Forelimb muscle (tissue), 1 donor: ENCODE data around the gene FIZ1. TPM values are rescaled to one million over a fixed set of nuclear protein-coding genes. Genes with fewer than 3 reads are reported as not detected.

Experiments
- DNase-seq: peaks from one replicate; pipeline ENCODE4 v3.0.0-alpha.2; 2013; ENCODE audit warnings: low read depth
- polyA plus RNA-seq: library from polyadenylated mRNA; unstranded; fragments of 120-200 nt; gene quantifications from one replicate; pipeline ENCODE4 v1.2.1, GENCODE V29; 2013; ENCODE audit not compliant: insufficient read length

FIZ1 gene
- polyA plus RNA-seq, 1 donor = 11.1 TPM

DNA sequence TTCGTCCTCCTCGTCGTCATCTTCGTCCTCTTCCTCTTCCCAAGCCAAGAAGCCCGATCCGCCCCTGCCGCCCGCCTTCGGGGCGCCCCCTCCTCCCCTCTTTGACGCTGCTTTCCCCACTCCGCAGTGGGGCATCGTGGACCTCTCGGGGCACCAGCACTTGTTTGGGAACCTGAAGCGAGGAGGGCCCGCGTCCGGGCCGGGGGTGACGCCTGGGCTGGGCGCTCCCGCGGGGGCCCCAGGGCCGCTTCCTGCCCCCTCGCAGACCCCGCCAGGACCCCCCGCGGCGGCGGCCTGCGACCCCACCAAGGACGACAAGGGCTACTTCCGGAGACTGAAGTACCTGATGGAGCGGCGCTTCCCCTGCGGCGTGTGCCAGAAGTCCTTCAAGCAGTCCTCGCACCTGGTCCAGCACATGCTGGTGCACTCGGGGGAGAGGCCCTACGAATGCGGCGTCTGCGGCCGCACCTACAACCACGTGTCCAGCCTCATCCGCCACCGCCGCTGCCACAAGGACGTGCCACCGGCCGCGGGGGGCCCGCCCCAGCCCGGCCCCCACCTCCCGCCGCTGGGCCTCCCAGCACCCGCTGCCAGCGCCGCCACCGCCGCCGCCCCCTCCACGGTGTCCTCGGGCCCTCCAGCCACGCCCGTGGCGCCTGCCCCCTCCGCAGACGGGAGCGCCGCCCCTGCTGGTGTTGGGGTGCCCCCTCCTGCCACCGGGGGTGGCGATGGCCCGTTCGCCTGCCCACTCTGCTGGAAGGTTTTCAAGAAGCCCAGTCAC lies 14.8 kb upstream of the FIZ1 start:
- no peak for DNase-seq

DNA sequence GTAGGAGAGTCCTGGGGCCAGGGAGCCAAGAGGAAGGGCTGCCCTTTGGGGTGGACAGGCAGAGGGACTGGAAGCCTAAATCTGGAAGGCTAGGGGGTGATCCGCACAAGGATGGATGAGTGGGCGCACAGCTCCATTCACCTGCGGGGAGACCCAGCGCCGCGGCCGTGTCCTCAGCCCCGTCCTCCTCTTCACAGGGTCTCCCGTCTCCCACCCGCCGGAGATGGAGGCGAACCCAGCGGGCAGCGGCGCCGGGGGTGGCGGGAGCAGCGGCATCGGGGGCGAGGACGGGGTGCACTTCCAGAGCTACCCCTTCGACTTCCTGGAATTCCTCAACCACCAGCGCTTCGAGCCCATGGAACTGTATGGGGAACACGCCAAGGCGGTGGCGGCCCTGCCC lies 14.1 kb upstream of the FIZ1 start:
- DNase-seq = no peak

DNA sequence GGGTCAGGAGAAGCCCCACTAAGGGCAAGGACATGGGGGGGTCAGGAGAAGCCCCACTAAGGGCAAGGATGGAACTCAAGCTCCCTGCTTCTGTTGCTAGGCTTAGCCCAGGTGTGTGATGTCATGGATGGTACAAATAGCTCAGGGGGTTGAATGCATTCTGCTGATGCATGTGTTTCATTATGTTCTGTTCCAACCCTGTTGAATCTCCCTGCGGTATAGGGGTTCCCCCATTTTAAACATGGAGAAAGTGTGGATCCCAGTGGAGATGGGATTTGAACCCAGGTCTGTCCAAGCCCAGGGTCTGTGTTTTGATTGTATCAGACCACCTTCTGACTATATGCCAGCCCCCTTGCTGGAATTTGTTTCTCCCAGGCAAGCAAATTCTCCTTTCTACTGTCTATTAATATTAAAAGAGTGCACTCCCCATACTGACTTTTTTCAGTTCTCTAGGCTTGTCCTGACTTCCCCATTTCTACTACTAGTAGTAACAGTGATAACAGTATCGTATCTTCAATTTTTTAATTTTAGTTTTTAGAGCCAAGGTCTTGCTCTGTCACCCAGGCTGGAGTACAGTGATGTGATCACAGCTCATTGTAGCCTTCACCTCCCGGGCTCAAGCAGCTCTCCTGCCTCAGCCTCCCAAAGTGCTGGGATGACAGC lies 12.8 kb upstream of the FIZ1 start:
- DNase-seq = no peak

DNA sequence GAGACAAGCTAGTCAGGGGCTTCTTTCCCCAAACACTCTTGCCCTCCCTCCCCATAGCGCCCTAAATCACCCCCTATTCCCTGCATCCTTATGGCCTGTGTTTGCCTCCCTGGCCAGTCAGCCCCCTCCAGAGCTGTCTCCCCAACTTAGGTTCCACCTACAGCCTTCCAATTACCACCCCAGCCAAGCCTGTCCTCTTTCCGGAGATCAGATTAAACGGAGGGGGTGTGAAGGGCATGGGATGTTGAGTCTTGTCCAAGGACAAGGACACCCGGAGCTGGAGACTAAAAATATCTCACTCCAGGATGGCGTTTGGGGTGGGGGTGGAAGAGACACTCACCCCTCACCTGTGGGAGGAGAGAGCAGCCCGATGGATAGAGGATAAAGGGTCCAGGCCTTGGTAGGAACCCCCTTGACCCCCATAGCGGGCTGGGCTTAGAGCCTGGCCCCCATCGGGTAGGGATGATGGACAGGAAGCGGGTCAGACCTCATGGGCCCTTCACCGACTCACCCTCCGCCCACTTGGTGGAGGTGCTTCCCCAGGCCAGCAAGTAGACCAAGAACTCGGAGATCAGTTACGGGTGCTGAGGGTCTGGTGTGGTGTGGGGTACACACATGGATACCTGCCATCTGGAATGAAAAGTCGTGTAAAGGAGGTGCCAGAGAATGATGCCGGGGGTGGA lies 12.1 kb upstream of the FIZ1 start:
- DNase-seq = no peak

DNA sequence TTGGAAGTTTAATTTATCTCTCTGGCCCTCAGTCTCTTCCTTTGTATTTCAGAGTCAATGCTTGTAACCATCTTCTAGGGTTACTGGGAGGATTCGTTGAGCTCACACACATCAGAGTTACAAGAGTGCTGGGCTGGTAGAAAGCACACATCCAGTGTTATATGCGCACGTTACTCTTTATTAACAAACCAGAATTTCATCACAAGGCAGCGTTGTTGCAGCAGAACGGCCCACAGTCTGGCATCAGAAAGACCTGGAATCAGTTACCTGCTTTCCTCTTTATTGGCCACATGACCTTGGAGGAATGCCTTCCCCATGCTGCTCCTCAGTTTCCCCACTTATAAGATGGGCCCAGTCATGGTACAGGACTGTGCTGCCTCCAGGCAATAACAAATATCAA lies 10.0 kb upstream of the FIZ1 start:
- DNase-seq = no peak

DNA sequence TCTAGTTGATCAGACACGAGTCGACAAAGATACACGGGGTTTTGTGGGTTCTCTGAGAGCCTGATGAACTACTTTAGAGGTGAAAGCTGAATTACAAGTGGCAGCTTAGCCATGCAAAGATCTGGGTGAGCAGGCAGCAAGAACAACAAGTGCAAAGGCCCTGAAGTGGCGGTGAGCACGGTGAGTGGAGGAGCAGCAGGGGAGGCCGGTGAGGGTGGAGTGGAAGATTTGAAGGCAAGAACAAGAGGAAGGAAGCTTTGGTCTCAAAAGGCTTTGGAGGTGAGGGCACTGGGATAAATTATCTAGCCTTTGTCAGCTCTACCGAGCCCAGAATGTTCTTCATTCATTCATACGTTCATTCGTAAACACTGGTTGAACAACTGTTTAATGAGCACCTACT lies 7.5 kb upstream of the FIZ1 start:
- DNase-seq = no peak

DNA sequence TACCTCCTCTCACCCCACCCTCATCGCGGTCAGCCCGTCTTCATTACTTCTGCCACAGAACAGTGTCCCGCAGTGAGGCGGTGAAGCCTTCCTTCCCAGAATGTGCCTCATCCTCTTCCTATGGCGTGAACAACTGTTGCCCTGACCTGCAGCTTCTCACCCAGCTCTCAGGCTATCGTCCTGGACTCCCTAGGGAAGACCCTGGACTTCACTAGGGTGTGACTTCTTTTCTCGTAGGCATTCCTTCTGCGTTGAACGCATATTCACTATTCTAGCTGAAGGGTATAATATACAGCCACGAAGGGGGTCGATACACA lies 7.1 kb upstream of the FIZ1 start:
- no peak for DNase-seq

DNA sequence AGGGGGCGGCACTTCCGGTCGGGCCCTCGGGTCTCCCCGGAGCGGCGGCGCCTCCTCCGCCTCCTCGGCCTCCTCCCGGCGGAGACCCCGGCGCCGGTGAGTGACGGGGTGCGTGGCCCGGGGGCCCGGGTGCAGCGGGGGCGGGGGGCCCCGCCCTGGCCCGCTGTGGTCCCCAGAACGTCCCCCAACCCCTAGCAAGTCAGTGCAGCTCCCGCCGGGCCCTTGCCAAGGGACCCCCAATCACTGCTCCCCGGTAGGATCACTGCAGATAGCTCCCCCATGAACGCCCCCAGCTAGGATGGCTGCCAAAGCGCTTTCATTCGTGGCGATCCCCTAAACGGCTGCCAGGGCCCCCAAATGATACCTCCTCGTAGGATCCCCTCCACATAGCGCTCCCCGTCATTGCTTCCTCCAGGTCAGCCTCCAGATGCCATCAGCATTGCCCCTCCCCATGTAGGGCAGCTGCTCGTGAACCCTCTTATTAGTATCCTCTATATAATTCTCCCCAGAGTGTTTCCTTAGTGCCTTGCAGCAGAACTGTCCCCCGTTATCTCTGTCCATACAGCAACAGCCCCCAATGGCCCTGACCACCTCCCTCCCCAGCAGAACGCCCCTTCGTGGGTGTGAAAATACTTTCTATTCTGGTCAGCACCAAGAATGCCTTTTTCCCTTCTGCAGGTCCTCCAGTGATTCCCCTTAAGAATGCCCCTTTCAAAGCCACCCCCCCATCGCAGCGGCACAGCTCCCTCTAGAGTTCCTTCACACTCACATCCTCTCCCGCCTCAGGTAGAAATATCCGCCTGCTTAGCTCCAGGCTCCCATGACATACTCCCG lies 6.5 kb upstream of the FIZ1 start, which contains the start of gene ZNF865:
Gene ZNF865, plus strand, starts transcription at position 11 of the 834 bp plus-strand sequence. CDS start 7,972 bp downstream, outside the sequence.
- DNase-seq = no peak

DNA sequence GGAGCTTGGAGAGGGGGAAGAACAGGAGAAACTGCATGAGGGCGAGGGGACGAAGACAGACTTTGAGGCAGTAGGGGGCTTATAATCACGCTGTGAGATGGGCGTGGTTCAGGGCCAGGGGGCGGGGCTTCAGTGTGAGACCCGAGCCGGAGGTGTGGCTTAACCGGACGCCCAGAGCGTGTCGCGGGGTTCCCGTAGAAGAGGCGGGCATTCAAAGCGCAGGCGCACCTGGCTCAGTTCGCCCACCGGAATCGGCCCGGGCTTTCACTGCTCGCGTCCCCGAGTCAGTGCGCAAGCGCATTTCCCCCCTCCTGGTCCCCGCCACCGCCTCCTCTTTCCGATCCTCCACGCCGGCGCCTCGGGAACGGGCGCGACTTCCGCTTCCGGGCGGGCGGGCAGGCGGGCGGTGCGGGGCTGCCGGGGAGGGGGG lies 5.9 kb upstream of the FIZ1 start:
- peak; percentile 88 for DNase-seq

DNA sequence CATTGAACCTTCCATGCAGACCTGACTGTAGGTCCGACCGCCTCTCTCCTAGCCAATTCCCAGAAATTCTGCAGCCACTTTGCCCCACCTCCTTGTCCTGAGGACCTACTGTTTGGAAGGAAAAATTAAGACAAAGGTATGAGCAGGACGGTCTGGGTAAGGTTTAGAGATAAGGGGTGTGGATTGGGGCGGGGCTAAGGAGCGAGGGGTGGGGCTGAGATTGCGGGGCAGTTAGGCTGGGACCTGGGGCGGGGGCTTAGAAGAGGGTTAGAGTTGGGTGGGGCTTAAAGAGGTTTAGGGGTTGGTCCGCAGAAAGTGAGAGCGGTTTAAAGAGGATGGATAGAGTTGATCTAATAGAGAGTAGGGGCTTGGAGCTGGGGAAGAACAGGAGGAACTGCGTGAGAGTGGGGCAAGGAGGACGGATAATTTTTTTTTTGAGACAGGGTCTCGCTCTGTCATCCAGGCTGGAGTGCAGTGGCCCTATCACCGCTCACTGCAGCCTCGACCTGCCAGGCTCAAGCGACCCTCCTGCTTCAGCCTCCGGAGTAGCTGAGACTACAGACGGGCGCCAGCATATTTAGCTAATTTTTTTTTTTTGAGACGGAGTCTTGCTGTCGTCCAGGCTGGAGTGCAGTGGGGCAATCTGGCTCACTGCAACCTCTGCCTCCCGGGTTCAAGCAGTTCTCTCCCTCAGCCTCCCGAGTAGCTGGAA lies 4.4 kb upstream of the FIZ1 start:
- DNase-seq = no peak

DNA sequence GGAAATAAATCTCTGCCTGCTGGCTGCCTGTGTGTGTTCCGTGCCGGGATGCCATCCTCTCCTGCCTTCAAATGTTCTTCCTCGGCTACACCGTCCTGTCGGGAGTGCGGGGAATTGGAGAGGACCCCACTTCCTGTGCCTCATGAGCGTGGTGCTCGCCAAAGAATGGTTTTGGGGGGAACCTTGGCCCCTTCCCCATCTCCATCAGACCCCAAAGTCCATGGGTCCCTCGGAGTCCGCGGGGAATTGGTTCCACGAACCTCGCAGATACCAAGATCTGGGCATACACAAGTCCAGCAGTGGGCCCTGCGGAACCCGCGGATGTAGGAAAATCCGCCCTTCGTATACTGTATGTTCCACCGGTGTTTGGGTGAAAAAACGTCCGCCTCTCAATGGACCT lies 3.8 kb upstream of the FIZ1 start:
- DNase-seq = no peak

DNA sequence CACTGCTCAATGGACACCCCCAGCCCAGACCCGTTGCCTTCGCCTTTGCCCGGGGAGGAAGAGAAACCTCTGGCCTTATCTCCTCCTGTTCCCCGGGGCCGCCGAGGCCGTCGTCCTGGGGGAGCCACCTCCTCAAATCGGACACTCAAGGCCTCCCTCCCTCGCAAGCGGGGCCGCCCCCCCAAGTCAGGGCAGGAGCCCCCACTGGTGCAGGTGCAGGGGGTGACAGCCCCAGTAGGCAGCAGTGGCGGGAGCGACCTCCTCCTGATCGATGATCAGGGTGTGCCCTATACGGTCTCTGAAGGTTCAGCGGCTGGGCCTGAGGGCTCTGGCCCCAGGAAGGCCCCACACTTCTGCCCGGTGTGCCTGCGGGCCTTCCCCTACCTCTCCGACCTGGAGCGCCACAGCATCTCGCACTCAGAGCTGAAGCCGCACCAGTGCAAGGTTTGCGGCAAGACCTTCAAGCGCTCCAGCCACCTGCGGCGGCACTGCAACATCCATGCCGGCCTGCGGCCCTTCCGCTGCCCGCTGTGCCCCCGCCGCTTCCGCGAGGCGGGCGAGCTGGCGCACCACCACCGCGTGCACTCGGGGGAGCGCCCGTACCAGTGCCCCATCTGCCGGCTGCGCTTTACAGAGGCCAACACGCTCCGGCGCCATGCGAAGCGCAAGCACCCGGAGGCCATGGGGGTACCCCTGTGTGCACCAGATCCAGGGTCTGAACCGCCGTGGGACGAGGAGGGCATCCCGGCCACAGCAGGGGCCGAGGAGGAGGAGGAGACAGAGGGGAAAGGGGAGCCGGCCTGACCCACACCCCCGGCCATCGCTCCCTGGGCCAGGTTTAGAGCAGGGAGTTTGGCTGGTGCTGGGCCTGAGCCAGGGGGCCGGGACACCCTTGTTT lies 3.0 kb upstream of the FIZ1 start:
- DNase-seq = no peak

DNA sequence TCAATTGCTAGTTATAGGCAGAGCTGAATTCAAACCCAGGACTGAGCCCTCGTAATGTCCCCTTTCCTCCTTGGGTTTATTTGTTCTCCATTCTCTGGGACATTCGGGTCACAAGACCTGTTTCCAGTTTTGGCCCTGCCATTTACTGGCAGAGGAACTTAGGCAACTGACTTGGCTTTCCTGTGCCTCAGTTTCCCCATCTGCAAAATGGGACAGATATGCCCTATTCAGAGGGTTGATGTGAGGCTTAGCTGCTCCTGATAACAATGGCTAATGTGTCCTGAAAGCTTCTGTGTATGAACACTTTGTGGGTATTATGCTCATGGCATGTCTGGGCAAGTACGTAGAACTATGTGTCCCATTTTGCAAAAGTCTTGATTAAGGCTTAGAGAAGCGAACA lies 1.8 kb upstream of the FIZ1 start:
- no peak for DNase-seq

DNA sequence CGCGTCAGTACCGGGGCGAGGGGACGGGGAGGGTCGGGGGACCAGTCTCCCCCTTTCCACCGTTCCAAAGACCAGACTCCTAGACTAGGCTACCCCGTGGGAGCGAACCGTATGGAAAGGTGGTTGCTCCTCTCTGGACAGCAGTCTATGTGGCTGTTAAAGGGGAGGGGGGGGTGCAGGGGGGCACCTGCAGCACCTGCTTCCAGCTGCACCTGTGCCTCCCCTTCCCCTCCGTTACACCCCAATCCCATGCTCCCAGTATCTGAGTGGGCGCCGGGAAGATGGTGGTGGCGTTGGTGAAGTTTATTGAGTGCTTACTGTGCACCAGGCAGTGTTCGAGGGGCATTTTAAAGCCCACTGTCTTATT lies 1.3 kb upstream of the FIZ1 start:
- no peak for DNase-seq

DNA sequence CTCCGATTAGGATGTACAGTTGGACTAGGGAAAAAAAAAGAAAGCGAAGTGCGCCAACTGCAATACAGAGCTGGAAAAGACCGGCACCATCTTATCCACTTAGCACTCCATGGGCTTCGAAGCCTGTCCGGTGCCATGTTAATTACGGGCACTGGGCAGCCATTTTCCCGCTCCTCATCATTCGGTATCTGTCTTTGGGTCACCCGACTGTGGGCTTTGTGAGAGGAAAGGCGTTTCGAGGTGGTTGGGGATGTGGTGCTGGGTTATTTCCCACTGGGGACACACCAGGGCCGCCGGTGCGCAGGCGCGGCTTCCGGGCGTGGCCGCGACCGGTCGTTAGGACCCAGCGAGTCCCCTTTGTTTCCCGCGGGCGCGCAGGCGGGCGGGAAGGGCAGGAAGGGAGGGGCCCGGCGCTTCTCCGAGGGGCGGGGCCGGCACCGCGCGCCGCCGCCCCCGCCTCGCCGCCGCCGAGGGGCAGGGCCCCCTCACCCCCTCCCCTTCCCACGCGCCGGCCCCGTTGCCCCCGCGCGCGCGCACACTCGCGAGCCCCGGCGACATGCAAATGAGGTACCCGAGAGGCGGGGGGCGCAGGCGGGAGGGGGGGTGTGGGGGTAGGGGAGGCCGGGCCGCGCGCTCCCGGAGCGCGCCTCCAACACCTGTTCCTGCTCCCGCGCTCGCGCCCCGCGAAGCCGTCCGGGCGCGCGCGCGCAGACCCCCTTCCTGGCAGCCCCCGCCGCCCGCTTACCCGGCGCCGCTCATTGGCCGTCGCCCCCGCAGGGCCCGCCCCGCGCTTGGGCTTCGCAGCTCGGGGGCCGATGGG lies 735 bp upstream of the FIZ1 start, which contains the start of gene ZNF524:
Gene ZNF524, plus strand, starts transcription at position 447 of the 820 bp plus-strand sequence. CDS start 1,825 bp downstream, outside the sequence.
- peak; percentile 86 for DNase-seq

DNA sequence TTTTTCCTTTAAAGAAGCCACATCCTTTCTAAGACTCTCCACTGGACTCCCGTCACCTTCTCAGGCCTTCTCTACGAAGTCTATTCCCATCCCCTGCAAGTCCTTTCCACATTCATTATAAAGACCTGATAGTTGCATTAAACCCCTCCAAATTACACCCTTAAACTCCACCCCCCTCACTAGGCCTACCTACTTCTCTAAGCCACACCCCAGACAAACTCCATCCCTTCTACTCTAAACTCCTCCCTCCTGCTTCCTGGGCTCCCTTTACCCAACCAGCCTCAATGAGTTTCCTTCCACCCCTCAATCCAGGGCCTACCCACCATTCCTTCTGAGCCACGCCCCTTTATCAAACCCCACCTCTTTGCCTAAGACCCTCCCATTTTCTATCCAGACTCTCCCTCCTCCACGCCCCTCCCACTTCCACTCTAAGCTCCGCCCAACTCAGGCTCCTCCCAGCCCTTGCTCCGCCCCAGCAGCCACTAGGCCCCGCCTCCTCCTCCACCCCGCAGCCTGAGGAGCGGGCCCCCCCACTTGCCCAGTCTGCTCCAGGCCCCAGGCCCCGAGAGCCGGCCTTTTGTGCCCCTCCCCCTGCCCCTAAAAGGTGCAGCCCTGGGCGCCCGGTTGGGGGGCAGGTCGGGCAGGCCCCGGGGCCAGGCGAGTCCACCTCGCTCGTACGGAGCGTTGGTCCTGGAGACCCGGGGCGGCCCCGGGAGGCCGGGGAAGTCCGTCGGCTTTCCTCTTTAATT lies 424 bp downstream of the FIZ1 start:
- DNase-seq = no peak

DNA sequence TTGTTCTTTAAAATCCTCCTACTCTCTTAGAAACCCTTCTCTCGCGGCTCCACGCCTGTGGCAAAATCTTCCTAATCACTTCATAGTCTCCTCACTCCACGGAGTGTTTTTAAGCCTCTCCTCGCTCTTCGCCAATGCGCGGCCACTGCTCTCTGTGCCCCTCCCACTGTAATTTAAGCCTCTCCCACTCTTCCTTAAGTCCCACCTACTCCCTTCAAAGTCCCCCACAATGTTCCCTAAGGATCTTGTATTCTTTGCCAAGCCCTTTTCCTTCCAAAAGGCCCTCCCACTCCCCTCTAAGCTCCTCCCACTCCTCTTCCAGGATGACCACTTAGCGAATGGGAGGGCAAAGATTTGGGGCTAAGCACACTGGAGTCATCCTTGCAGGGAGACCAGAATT lies 1.3 kb downstream of the FIZ1 start:
- DNase-seq = no peak

DNA sequence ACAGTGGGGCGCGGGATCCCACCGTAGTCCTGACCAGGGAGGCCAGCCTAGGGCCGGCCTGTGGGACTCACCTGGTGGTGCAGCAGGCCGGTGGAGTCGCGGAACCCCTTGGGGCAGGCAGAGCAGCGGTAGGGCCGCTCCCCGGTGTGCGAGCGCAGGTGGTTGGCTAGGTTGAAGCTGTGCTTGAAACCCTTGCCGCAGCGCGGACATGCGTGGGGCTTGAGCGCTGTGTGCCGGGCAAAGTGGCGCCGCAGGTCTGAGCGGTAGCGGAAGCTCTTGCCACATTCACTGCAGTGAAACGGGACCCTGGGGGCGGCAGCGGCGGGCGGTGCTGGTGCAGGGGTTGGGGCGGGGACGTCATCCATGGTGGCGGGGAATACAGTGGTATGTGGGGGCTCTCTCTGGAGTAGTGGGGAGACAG lies 1.8 kb downstream of the FIZ1 start:
- DNase-seq = no peak

DNA sequence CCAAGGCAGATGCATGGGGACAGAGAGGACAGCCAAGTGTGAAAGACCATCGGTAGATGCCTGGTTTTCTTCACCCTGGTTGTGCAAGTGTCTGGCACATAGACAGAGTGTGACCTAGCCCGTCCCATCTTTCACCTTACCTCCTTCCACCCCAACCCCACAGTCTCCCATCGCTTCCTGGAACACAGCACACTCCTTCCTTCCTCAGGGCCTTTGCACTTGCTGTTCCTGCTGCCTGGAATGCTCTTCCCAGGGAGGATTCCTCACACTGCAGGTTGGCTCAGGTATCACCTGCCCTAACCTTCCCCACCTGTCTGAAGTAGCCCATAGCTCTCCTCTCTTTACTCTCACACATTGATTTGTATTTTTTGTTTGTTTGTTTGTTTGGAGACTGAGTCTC lies 3.0 kb downstream of the FIZ1 start:
- DNase-seq = no peak
